Gastrocnemius medialis (tissue), 4 donors: ENCODE measurements around the gene EGFLAM. TPM values are rescaled to one million over a fixed set of nuclear protein-coding genes. Genes with fewer than 3 reads are reported as not detected.
A peak's percentile ranks its signal among the peaks of the same experiment; 100 is the strongest.

Experiments used
- ATAC-seq, 2 donors: fragments of 150-250 bp; one replicate each; pipeline ENCODE4 v1.9.1; 2016
- DNase-seq, 2 donors: peaks; one replicate each; pipeline ENCODE4 v3.0.0-alpha.2; 2019
- H3K27ac ChIP-seq, 4 donors: fragments of 200-600 bp; sonication (generic); 1 replicate in 1 of 4; 2 replicates in 3 of 4; pipeline ENCODE4 v1.5.1; 2016 to 2018; ENCODE audit warnings: mild to moderate bottlenecking in 2 of 4, moderate library complexity in 1 of 4
- H3K27me3 ChIP-seq, 3 donors: fragments of 200-600 bp; sonication (generic) in 2 of 3; 1 replicate in 1 of 3; 2 replicates in 2 of 3; pipeline versions ENCODE4 v1.5.1 to v1.6.0; 2016 to 2019; ENCODE audit warnings: mild to moderate bottlenecking in 1 of 3, moderate library complexity in 1 of 3
- H3K36me3 ChIP-seq, 2 donors: fragments of 200-600 bp; sonication (generic) in 1 of 2; one replicate each; pipeline ENCODE4 v1.5.1; 2017 to 2018
- H3K4me1 ChIP-seq, 2 donors: fragments of 200-600 bp; sonication (generic) in 1 of 2; one replicate each; pipeline ENCODE4 v1.5.1; 2016 to 2017; ENCODE audit warnings: mild to moderate bottlenecking in 2 of 2
- H3K4me3 ChIP-seq, 4 donors: fragments of 200-600 bp; sonication (generic) in 3 of 4; 1 replicate in 1 of 4; 2 replicates in 3 of 4; pipeline ENCODE4 v1.5.1; 2016 to 2019; ENCODE audit warnings: mild to moderate bottlenecking in 2 of 4
- H3K9me3 ChIP-seq, 3 donors: fragments of 200-600 bp; sonication (generic) in 2 of 3; 1 replicate in 1 of 3; 2 replicates in 2 of 3; pipeline ENCODE4 v1.5.1; 2016 to 2019
- POLR2A ChIP-seq, 2 donors: fragments of 450-650 bp; IDR thresholded peaks; one replicate each; pipeline ENCODE4 v1.6.1; 2017; ENCODE audit warnings: antibody characterized with exemption in 2 of 2, mild to moderate bottlenecking in 2 of 2, moderate library complexity in 2 of 2
- in situ Hi-C, 4 donors: fragments of 200-750 bp; cut with MboI; loops; one replicate each; pipeline versions ENCODE4 v1.15.0 to v1.8.0; 2017; ENCODE audit warnings: low sequenced_read_pairs in 4 of 4
- intact Hi-C: fragments of 100-400 bp; cut with DNase I; formaldehyde crosslinking; loops from one replicate; pipeline ENCODE4 v1.15.1; 2023; ENCODE audit warnings: low total_unique reads
- total RNA-seq, 4 donors: library from RNA; depleted of rRNA; stranded (reverse); fragments of >200 nt; gene quantifications; one replicate each; pipeline versions ENCODE4 v1.1.0 to v1.2.3, GENCODE V29; 2016
- TF ChIP-seq, protein P1 (sequence below), 5 experiments: fragments of 450-650 bp in 3 of 5; fragments of 200-600 bp in 2 of 5; sonication (generic) in 2 of 5; IDR thresholded peaks in 4 of 5; conservative IDR thresholded peaks in 1 of 5; 1 replicate in 4 of 5; 2 replicates in 1 of 5; pipeline ENCODE4 v1.5.1; 2016 to 2019; ENCODE audit warnings: antibody characterized with exemption in 5 of 5, mild to moderate bottlenecking in 3 of 5, moderate library complexity in 3 of 5

Gene EGFLAM
- total RNA-seq, 4 donors from 2014 or later = 19.2 to 36.4 (median 32.7) TPM

DNA sequence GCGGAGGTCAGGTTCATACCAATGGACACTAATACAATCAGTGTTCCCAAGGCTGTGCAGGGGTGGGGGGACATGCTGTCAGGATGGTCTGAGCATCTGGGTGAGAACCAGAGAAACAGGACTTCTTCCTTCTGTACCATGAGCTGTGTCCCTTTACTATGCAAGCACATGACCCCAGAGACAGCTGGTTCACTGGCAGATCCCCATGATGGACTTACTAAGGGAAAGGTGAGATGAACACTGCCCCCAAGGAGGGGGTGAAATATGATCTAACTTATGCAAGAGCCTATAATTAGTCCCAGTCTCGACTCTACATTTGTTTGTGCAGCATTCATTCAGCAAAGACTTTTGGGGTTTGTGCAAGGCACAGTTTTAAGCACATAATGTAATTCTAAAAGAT lies 206.7 kb downstream of the EGFLAM start:
- Histone ChIP-seq H3K9me3 (no peaks in the 10 kb centered on the region), H3K4me1 (peaks cover 73 to 79% of the 10 kb centered on the region in 2 donors), H3K27ac (peak overlapping the region; percentile 95 to 99 (median 97)), H3K36me3 (no peaks in the 10 kb centered on the region), H3K4me3 (no peak overlapping the region), H3K27me3 (no peaks in the 10 kb centered on the region)
- in situ Hi-C loops = no loop called here
- intact Hi-C loops = loop anchor here (5.0 to 10.0 kb wide), 5 partner anchors 92 to 740 kb away; partner anchors contain the start of genes LIFR and RICTOR
- TF ChIP-seq, protein P1, sequence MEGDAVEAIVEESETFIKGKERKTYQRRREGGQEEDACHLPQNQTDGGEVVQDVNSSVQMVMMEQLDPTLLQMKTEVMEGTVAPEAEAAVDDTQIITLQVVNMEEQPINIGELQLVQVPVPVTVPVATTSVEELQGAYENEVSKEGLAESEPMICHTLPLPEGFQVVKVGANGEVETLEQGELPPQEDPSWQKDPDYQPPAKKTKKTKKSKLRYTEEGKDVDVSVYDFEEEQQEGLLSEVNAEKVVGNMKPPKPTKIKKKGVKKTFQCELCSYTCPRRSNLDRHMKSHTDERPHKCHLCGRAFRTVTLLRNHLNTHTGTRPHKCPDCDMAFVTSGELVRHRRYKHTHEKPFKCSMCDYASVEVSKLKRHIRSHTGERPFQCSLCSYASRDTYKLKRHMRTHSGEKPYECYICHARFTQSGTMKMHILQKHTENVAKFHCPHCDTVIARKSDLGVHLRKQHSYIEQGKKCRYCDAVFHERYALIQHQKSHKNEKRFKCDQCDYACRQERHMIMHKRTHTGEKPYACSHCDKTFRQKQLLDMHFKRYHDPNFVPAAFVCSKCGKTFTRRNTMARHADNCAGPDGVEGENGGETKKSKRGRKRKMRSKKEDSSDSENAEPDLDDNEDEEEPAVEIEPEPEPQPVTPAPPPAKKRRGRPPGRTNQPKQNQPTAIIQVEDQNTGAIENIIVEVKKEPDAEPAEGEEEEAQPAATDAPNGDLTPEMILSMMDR (IDR thresholded peaks at IDR 0.05 in 4 of 5, conservative IDR thresholded peaks at IDR 0.05 in 1 of 5) = no peak
- peak; percentile 56 for TF ChIP-seq POLR2A (IDR thresholded peaks at IDR 0.05)
- DNase-seq (peak; percentile 90 to 96), ATAC-seq (peak; percentile 47 to 49)

DNA sequence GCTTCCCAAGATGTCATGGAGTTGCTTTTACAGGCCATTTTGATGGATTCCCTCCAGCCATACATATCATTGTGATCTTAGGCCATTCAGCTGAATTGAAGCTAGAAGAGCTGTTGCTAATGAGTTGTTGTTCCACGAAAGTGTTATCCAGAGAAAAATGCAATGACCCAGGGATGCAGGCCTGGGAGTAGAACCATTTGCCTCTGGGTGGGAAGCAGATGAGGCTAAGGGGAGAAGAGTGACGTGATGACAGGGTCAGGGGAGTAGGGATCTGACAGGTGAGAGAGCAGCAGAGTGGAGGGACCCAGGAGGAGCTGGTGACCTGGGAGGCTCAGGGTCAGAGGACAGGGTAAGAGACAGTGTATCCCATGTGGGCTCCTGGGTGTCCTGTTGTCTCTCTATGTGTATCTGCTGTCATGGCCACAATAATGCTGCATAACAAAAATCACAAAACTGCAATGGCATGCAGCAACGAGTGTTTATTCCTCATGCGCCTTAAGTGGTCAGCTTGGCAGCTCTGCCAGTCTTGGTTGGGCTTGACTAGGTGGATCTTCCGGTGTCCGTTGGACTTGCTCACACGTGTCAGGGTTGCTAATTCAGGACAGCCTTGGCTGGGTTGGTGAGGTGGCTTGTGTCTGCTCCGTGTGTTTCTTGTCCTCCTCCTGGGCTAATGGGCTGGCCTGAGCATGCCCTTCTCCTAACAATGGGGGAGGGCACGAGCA lies 207.5 kb downstream of the EGFLAM start:
- in situ Hi-C loops = no loop called here
- Histone ChIP-seq H3K36me3 (no peaks in the 10 kb centered on the region), H3K27ac (peak overlapping the region; percentile 95 to 99 (median 97)), H3K4me1 (peaks cover 73 to 80% of the 10 kb centered on the region in 2 donors), H3K27me3 (no peaks in the 10 kb centered on the region), H3K9me3 (no peaks in the 10 kb centered on the region), H3K4me3 (peak overlapping the region in 3 of 4 donors; percentile 3 to 53 (median 11))
- intact Hi-C loops = loop anchor here (1.0 to 10.0 kb wide), 7 partner anchors 20 to 741 kb away; partner anchors contain the start of genes LIFR and RICTOR
- DNase-seq (no peak), ATAC-seq (peak; percentile 27 to 39)
- TF ChIP-seq, protein P1 (IDR thresholded peaks at IDR 0.05 in 4 of 5, conservative IDR thresholded peaks at IDR 0.05 in 1 of 5) = no peak
- peak in 1 of 2 donors; percentile 22 for TF ChIP-seq POLR2A (IDR thresholded peaks at IDR 0.05)

DNA sequence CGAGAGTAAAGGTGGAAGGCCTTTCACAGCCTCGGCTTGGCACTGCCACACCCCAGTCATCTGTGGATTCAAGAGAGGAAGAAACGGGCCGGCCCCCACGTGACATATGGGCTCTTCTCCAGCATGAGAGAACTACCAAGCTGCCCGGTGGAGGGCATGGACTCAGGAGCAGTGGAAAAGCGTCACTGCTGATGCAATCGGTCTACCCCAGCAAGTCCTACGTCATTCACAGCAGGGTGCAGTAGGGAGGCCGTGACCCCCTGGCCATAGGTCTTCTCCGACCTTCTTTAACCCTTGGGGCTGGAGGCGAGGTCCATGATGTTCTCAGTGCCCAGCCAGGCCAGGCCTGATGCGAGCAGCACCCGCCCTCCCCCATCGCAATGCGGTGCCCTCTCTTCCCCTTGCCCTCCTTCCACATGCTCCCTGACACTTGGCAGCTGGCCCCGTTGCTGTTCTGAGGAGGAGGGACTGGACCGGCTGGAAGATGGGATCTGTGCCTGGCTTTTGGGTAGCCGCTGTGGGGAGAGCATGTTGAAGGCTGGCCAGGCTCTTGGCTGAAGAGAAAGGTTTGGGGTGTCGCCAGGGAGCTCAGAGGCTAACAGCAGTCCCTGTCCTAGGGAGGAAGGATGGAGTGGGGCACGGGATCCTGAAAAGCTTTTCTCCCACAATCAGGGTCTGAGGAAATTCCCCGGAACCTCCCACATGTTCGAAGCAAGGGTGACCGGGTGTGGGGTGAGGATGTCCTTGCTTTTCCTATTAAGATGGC lies 208.2 kb downstream of the EGFLAM start:
- H3K27me3 ChIP-seq = no peaks in the 10 kb centered on the region
- DNase-seq = peak; percentile 89 to 99
- intact Hi-C loops = loop anchor here (1.0 to 10.0 kb wide), 7 partner anchors 20 to 742 kb away; partner anchors contain the start of genes LIFR and RICTOR

DNA sequence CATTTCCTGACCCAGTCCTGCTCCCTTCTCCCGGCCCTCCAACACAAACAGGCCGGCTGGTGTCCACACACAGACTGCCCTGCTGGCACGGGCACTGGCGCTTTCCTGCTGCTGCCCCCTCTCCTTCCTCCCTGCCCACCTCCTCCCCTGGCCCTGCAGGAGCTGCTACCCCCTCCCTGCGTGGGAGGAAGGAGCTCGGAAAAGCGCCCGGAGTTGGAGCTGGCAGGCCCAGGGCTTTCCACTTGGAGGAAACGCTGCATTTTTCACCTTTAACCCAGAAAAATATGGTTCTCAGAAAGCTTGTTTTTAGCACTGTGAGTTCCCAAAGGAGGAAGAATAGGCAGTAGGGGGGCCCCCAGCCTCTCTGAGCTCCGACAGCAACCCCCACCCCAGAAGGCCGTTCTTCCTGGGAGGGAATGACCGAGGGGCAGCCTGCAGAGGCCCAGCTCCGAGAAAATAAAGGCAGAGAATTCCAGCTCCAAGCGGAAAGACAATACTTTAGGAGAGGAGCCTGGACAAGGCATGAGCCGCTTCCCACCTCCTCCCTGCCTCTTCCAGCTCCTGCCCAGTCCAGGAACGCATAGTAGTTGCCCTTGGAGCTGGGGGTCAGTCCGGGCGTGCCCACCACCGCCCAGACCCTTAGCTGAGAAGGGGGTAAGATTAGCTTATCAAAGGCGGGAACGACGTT lies 209.1 kb downstream of the EGFLAM start:
- TF ChIP-seq POLR2A (IDR thresholded peaks at IDR 0.05) = no peak
- TF ChIP-seq, protein P1 (IDR thresholded peaks at IDR 0.05 in 4 of 5, conservative IDR thresholded peaks at IDR 0.05 in 1 of 5) = no peak
- peak overlapping the region; percentile 51 to 54 (median 52) for H3K4me3 ChIP-seq
- ATAC-seq (no peak), DNase-seq (peak in 1 of 2 donors; percentile 47)
- H3K27ac ChIP-seq = peak overlapping the region; percentile 95 to 99 (median 97)
- in situ Hi-C loops = no loop called here
- no peaks in the 10 kb centered on the region for H3K27me3 ChIP-seq
- H3K36me3 ChIP-seq = no peaks in the 10 kb centered on the region
- peaks cover 71 to 76% of the 10 kb centered on the region in 2 donors for H3K4me1 ChIP-seq
- no peaks in the 10 kb centered on the region for H3K9me3 ChIP-seq
- intact Hi-C loops = loop anchor here (5.0 to 10.0 kb wide), 5 partner anchors 90 to 743 kb away; partner anchors contain the start of genes LIFR and RICTOR

More for the DNA sequence above, 208.2 kb downstream of the EGFLAM start:
- in situ Hi-C loops = no loop called here
- Histone ChIP-seq H3K27ac (peak overlapping the region; percentile 95 to 99 (median 97)), H3K4me1 (peaks cover 73 to 80% of the 10 kb centered on the region in 2 donors), H3K4me3 (peak overlapping the region; percentile 51 to 54 (median 52)), H3K9me3 (no peaks in the 10 kb centered on the region), H3K36me3 (no peaks in the 10 kb centered on the region)
- TF ChIP-seq, protein P1 (IDR thresholded peaks at IDR 0.05 in 4 of 5, conservative IDR thresholded peaks at IDR 0.05 in 1 of 5) = no peak
- TF ChIP-seq POLR2A (IDR thresholded peaks at IDR 0.05) = peak; percentile 32 to 42
- peak; percentile 22 to 51 for ATAC-seq
